GM18520 (cell line): ENCODE data around the gene VTI1A.

ENCODE experiments used
- ATAC-seq: cut with Tn5 transposase; IDR thresholded peaks from one replicate; pipeline ENCODE4 v1.9.1; 2021; ENCODE audit not compliant: unreplicated experiment

Gene VTI1A

GRCh38 chr10:112631501-112632400, 184.7 kb downstream of the VTI1A start:
- no peak for ATAC-seq

GRCh38 chr10:112634096-112634830, 187.2 kb downstream of the VTI1A start:
- no peak for ATAC-seq

- ATAC-seq = no peak
These were observed 190.9 kb downstream of the VTI1A start for GRCh38 chr10:112637901-112638300.

DNA sequence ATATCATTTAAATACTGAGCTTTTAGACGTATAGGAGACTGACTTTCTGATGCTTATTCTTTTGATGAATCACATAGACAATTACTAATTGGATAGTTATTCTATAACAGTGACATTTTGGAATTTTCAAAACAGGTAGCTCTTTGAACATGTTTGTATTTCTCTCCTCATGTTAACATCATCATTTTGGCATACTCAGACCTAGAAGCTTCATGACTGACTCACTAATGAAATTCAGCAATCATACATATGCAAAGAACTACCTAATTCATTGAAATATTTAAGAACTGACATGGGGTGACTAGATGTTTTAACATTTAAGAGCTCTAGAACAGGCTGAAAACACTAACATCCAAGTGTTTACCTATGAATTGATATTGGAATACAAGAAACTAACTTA, 192.3 kb downstream of the VTI1A start:
- no peak for ATAC-seq

DNA sequence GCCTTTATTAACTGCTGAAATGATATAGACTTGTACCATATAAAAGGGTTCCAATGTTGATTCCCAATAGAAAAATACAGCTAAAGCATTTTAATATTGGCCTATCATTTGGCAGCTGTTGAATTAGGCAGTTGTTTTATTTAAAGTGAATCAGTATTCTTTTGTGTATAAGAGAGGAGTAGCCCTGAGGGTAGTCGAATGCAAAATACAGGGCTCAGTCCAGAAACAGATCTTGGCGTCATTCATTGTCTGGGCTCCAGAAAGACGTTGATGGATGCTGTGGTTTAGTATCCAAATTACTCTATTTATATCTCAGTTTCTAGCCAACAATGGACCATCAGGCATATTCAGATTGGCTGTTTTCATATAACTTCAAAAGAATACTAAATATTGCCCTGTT, 193.6 kb downstream of the VTI1A start:
- ATAC-seq = no peak

DNA sequence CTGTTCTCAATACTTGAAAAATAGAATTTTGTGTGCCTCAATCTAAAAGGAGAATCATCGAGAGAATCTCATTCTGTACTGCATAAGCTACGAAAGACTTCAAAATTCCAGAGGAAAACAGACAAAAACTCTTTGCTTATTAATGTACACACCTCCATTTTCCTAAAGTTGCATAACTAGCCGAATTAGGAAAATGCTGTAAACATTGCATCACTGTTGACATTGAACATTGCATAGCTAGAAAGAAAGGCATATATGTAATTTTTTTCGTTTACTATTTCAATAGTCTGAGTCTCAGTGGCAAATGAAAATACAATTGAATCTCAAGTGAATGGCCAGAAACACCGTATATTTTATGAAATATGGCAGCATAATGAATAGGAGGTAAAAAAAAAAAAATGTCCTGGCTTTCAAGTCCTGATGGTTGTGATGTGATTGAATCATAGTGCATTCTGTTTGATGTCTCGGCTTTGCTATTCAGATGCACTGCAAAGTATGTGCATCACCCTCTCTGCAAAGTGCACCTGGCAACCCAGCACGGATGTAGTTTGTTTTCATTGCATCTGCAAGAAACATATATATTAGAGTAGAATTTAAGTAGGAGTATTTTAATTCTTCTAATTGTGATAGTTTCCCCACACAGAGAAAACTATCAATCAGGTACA, 196.7 kb downstream of the VTI1A start:
- no peak for ATAC-seq

DNA sequence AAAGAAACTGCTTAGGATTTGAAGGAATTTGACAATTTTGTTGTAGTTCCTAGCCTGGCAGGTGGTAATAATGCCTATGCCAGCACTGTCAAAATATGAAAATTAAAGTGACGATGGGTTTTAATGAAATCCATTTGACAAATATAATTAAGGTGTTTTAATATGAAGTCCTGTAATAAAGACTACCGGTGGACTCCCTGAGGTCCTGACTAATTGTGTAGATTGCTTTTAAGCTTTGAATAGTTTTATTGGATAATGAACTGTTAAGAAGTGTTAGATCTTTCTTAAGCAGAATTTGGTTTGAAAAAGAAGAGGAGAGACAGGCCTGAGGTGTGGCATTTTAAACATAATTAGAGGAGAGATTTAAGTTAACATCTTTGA, 197.2 kb downstream of the VTI1A start:
- no peak for ATAC-seq

DNA sequence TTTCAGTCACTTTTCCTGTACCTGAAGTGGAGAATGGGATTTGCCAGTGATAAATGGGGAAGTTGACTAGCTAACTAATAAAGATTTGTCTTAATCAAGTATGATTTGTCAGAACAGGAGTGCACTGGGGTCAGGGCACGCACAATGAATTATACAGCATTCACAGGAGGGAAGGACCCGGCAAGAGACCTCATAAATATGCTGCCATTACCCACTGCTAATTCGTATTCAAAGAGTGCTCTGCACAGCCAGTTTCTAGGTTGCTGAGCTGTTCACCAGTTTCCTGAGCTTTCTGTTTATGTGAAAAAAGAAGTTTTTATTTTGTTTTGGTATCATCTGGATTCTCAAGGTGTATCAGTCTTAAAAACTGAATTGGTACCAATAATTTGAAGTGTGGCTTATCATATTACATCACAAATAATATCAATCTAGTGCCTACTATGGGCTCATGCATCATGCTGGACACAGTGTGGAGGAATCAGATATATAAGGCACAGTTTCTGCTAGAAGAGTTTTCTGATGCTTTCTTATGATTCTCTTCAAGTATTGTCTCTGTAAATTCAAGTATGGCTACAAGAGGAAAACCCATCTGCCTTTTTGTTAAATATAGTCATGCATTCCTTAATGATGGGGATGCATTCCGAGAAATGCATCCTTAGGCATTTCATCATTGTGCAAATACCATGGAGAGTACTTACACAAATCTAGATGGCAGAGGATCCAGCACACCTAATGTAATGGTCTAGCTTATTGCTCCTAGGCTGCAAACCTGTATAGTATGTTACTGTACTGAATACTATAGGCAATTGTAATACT, 202.2 kb downstream of the VTI1A start:
- no peak for ATAC-seq

DNA sequence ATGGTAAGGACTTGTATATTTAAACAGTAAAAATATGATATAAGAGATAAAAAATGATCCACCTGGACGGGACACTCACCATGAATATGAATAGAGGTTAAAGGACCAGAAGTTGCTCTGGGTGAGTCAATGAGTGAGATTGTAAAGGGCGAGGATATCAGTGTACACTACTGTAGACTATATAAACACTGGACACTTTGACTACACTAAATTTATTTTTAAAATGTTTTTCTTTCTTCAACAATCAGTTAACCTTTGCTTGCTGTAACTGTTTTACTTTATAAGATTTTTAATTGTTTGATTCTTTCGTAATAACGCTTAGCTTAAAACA, 202.8 kb downstream of the VTI1A start:
- ATAC-seq = no peak

GRCh38 chr10:112650588-112651030, 203.6 kb downstream of the VTI1A start:
- no peak for ATAC-seq

- no peak for ATAC-seq
These were observed 206.2 kb downstream of the VTI1A start for GRCh38 chr10:112653215-112653614.

GRCh38 chr10:112653851-112654250, 206.8 kb downstream of the VTI1A start:
- ATAC-seq = no peak

DNA sequence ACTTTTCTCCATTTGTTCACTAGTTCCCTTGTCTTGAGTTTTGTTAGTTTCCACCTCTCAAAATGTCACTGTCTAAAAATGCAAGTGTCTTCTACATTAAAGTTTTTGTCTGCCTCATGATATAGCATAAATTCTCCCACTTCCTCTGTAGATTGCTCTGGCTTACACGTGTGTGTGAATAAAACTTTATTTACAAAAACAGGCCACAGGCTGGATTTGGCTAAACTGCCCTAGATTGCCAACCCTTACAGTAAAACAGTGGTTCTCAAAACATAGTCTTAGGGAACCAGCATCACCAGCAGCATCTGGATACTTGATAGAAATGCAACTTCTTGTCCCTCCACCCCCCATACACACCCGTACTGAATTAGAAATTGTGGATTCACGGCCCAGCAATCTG, 207.8 kb downstream of the VTI1A start:
- no peak for ATAC-seq

DNA sequence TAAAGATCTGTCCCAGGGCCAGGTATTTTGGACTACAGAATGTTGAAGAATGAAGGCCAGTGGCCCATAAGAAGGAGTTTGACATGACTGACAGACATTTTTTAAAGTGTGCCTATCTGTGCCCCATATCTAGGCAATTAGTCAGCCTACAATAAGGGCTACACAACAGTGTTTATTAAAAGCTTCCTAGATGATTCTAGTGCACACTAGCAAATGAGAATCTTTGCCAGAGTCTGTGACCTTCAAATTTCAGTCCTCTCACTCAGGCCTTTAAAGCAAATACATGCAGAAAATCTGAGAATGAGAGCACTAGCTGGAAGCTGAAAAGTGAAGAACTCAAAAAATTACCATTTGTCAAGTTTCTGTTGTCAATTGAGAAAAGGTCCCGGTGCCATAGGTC, 208.7 kb downstream of the VTI1A start:
- ATAC-seq = no peak

- no peak for ATAC-seq
These were observed 211.4 kb downstream of the VTI1A start for GRCh38 chr10:112658465-112658864.

- no peak for ATAC-seq
These were observed 212.1 kb downstream of the VTI1A start for GRCh38 chr10:112658900-112659638.

- ATAC-seq = no peak
These were observed 216.5 kb downstream of the VTI1A start for GRCh38 chr10:112663234-112664125.

GRCh38 chr10:112666094-112666493, 219.1 kb downstream of the VTI1A start:
- no peak for ATAC-seq

DNA sequence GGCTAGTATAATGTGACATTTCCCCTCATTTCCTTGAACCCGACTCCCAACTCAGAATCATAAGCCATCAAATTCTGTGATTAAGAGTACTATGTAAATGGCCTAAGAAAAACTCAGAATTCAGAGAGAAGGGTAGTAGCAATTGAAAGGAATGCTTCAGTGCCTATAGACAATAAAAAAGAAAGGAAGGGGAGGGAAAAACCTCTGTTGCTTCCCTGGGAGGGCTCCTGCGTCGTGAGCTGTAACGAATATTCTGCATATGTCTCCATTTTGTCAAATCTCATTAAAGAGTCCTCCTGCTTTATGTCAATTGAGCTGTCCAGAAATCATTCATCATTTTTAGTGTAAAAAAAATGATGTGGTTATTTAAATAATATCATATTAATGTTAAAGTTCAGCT, 223.0 kb downstream of the VTI1A start:
- no peak for ATAC-seq
